HCT116 (cell line): ENCODE results near the gene CEND1. TPM values are rescaled to one million over a fixed set of nuclear protein-coding genes. Genes with fewer than 3 reads are reported as not detected.

ENCODE experiments used
- ATAC-seq: fragments of 200-7000 bp; cut with Tn5 transposase; 2 replicates; pipeline ENCODE4 v1.9.1; 2020; ENCODE audit warnings: mild to moderate bottlenecking, moderate library complexity
- BruUV-seq: library from RNA; stranded (reverse); fragments of 400-500 nt; replicated peaks from 2 replicates; lab custom pipeline; 2021; lab: Mats Ljungman, UMichigan
- CTCF ChIA-PET: fragments of 300-600 bp; sonication (Branson Sonifier 250); formaldehyde crosslinking; loops from one replicate; lab custom pipeline; 2021; ENCODE audit warnings: antibody characterized with exemption; lab: Charles Lee
- POLR2A ChIA-PET: fragments of 300-600, 350-600 bp; sonication (Branson Sonifier 250); formaldehyde crosslinking; loops from one replicate; lab custom pipeline; 2021; ENCODE audit warnings: antibody characterized with exemption; lab: Charles Lee
- RAD21 ChIA-PET, 2 experiments: fragments of 300-600 bp; sonication (Branson Sonifier 250); formaldehyde crosslinking; loops; one replicate each; lab custom pipeline; 2023; ENCODE audit warnings: low total read pairs in 2 of 2; ENCODE audit not compliant: uncharacterized antibody in 2 of 2, unreplicated experiment in 2 of 2, low non-redundant PET in 1 of 2; lab: Charles Lee
- DNase-seq: peaks from one replicate; pipeline ENCODE4 v3.0.0-alpha.2; 2010; ENCODE audit warnings: low read depth, low spot score
- H2AFZ ChIP-seq: fragments of 200-600 bp; shearing (Covaris generic), sonication (generic); 2 replicates; pipeline ENCODE4 v1.6.1; 2017; ENCODE audit warnings: low read depth, mixed run types, mixed read lengths, antibody characterized with exemption, low read length; ENCODE audit not compliant: poor library complexity, severe bottlenecking
- H3K27ac ChIP-seq: 2 replicates; pipeline ENCODE4 v1.5.1; 2012; ENCODE audit warnings: low read depth, low read length
- H3K27me3 ChIP-seq: fragments of 200-600 bp; sonication (generic); 2 replicates; pipeline ENCODE4 v1.6.1; 2016; ENCODE audit warnings: mixed run types, low read length, mixed read lengths; ENCODE audit not compliant: insufficient read depth
- H3K36me3 ChIP-seq, 2 experiments: fragments of 200-500 bp in 1 of 2; fragments of 200-600 bp in 1 of 2; sonication (Bioruptor generic) in 1 of 2; sonication (generic) in 1 of 2; 2 replicates each; pipeline versions ENCODE4 v1.5.1 to v1.6.1; 2014 to 2016; ENCODE audit warnings: low read length in 2 of 2, inconsistent platforms in 1 of 2, mixed read lengths in 1 of 2, mixed run types in 1 of 2; ENCODE audit not compliant: insufficient read depth in 2 of 2, control insufficient read depth in 1 of 2
- H3K4me1 ChIP-seq, 2 experiments: fragments of 200-600 bp in 1 of 2; sonication (generic) in 1 of 2; 2 replicates each; pipeline versions ENCODE4 v1.5.1 to v1.6.1; 2012 to 2017; ENCODE audit warnings: low read length in 2 of 2, inconsistent platforms in 1 of 2, mild to moderate bottlenecking in 1 of 2, mixed read lengths in 1 of 2, mixed run types in 1 of 2, moderate library complexity in 1 of 2; ENCODE audit not compliant: insufficient read depth in 2 of 2, control insufficient read depth in 1 of 2
- H3K4me2 ChIP-seq: fragments of 200-600 bp; sonication (generic); 2 replicates; pipeline ENCODE4 v1.6.1; 2017; ENCODE audit warnings: mixed run types, low read length, mixed read lengths
- H3K4me3 ChIP-seq, 2 experiments: fragments of 200-600 bp in 1 of 2; sonication (generic) in 1 of 2; replicated peaks in 1 of 2; 2 replicates each; pipeline ENCODE4 v1.5.1; 2011 to 2016; ENCODE audit warnings: low read length in 2 of 2, control low read depth in 1 of 2, low read depth in 1 of 2, mild to moderate bottlenecking in 1 of 2, mixed read lengths in 1 of 2, mixed run types in 1 of 2
- H3K79me2 ChIP-seq: fragments of 200-600 bp; sonication (generic); 2 replicates; pipeline ENCODE4 v1.6.1; 2017; ENCODE audit warnings: mild to moderate bottlenecking, mixed run types, low read length, moderate library complexity, mixed read lengths; ENCODE audit not compliant: insufficient read depth
- H3K9ac ChIP-seq: fragments of 200-600 bp; sonication (generic); 2 replicates; pipeline ENCODE4 v1.6.1; 2016; ENCODE audit warnings: low read length, mixed read lengths
- H3K9me2 ChIP-seq: fragments of 200-600 bp; sonication (generic), shearing (Covaris generic); 2 replicates; pipeline ENCODE4 v1.6.1; 2017; ENCODE audit warnings: mixed run types, mild to moderate bottlenecking, moderate library complexity; ENCODE audit not compliant: insufficient read depth
- H3K9me3 ChIP-seq, 2 experiments: fragments of 200-500 bp in 1 of 2; fragments of 200-600 bp in 1 of 2; sonication (Bioruptor generic) in 1 of 2; sonication (generic) in 1 of 2; 2 replicates each; pipeline ENCODE4 v1.6.1; 2014 to 2017; ENCODE audit warnings: low read length in 2 of 2, mixed read lengths in 2 of 2, inconsistent platforms in 1 of 2, low read depth in 1 of 2, mild to moderate bottlenecking in 1 of 2, mixed run types in 1 of 2, moderate library complexity in 1 of 2; ENCODE audit not compliant: control insufficient read depth in 1 of 2, insufficient read depth in 1 of 2
- H4K20me1 ChIP-seq: fragments of 200-600 bp; sonication (generic), shearing (Covaris generic); 2 replicates; pipeline ENCODE4 v1.6.1; 2017; ENCODE audit warnings: mixed run types, mild to moderate bottlenecking, moderate library complexity; ENCODE audit not compliant: insufficient read depth
- CEBPB ChIP-seq: IDR thresholded peaks from 2 replicates; pipeline ENCODE4 v1.6.1; 2012; ENCODE audit warnings: low read depth
- EGR1 ChIP-seq: IDR thresholded peaks from 2 replicates; pipeline ENCODE4 v1.6.1; 2012; ENCODE audit warnings: low read depth
- EZH2phosphoT487 ChIP-seq: fragments of 200-600 bp; IDR thresholded peaks from 2 replicates; pipeline ENCODE4 v1.6.1; 2018; ENCODE audit warnings: antibody characterized with exemption, borderline replicate concordance
- FOSL1 ChIP-seq: IDR thresholded peaks from 2 replicates; pipeline ENCODE4 v1.6.1; 2012; ENCODE audit warnings: low read depth
- POLR2A ChIP-seq: IDR thresholded peaks from 2 replicates; pipeline ENCODE4 v1.7.0; 2011; ENCODE audit warnings: borderline replicate concordance; ENCODE audit not compliant: insufficient read depth, insufficient read length; ENCODE audit errors: extremely low read depth
- POLR2AphosphoS5 ChIP-seq: IDR thresholded peaks from 2 replicates; pipeline ENCODE4 v1.6.1; 2011; ENCODE audit warnings: mild to moderate bottlenecking, low read depth, low read length, moderate library complexity
- RAD21 ChIP-seq: IDR thresholded peaks from 2 replicates; pipeline ENCODE4 v1.6.1; 2012; ENCODE audit warnings: low read depth, mild to moderate bottlenecking
- SRF ChIP-seq: IDR thresholded peaks from 2 replicates; pipeline ENCODE4 v1.6.1; 2012; ENCODE audit warnings: low read depth
- ZNF274 ChIP-seq: fragments of 200-500 bp; sonication (Bioruptor generic); IDR thresholded peaks from 2 replicates; pipeline ENCODE4 v1.6.1; 2014; ENCODE audit warnings: mild to moderate bottlenecking, low read depth, low read length, inconsistent platforms
- intact Hi-C: fragments of 100-400 bp; cut with micrococcal nuclease; formaldehyde crosslinking; loops from 2 replicates; pipeline ENCODE4 v1.10.0; 2022
- total RNA-seq: library from RNA; stranded (reverse); gene quantifications from one replicate; pipeline ENCODE4 v1.2.1, GENCODE V29; 2021; ENCODE audit not compliant: unreplicated experiment
- TF ChIP-seq, protein P1 (sequence below): IDR thresholded peaks from 2 replicates; pipeline ENCODE4 v1.6.1; 2012

The CEND1 gene
- total RNA-seq, 1 experiment from 2014 or later: 0.27 TPM

DNA sequence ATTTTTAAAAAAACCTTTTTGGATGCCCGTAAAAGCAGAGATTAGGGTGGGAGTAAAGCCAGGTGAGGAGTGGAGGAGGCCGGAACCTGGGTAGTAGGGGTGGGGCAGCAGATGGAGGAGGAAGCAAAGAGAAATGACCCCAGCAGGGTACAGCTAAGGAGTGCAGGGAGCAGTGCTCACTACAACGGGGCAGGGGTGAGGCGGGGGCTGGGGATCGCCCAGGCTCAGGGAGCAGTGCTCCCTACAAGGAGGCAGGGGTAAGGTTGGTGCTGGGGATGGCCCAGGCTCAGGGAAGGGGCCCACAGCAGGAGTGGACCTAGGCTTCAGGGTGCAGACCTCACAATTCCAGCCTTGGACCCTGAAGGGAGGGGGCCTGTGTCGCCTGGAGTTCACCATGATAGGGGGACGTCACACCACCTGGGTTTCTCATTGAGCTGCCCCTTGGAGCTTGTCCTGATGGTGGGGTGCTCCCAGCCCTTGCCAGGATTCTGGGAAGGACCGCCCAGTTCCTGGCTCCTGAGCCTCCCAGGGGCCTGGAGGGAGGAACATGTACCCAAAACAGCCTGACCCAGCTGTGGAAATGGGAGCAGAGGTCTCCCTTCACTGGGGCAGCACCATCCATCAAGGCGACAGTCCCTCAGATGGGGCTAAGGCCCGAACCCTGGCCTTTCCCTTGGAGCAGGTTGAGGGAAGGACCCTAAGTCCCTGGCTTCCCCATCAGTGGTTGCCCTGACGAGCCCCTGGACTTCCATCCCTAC lies 26.0 kb upstream of the CEND1 start:
- RAD21 ChIA-PET: no interaction called here
- Histone ChIP-seq H3K4me2 (no peak overlapping the region), H3K9me3 (no peaks in the 10 kb centered on the region), H2AFZ (no peak overlapping the region), H3K9me2 (no peaks in the 10 kb centered on the region), H3K36me3 (peaks cover 18 to 28% of the 10 kb centered on the region in 2 experiments), H3K4me1 (peaks cover 24 to 58% of the 10 kb centered on the region in 2 experiments), H3K79me2 (peaks cover 32% of the 10 kb centered on the region), H3K4me3 (no peak overlapping the region), H4K20me1 (peaks cover 17% of the 10 kb centered on the region; the same call in 1 of the 2 replicates), H3K27me3 (no peaks in the 10 kb centered on the region), H3K27ac (peak overlapping the region; percentile 38; the same call in 1 of the 2 replicates), H3K9ac (no peak overlapping the region)
- DNase-seq: no peak
- CTCF ChIA-PET: no interaction called here
- no peak for ATAC-seq
- no TSS peak for BruUV-seq
- intact Hi-C loops: no loop called here
- TF ChIP-seq RAD21 (no peak), POLR2A (no peak), CEBPB (no peak), FOSL1 (no peak), EGR1 (no peak), EZH2phosphoT487 (no peak), ZNF274 (no peak), POLR2AphosphoS5 (no peak), SRF (no peak)
- TF ChIP-seq, protein P1, sequence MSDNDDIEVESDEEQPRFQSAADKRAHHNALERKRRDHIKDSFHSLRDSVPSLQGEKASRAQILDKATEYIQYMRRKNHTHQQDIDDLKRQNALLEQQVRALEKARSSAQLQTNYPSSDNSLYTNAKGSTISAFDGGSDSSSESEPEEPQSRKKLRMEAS: no peak
- POLR2A ChIA-PET: interaction anchor here (1.1 kb wide), 1 partner anchor 19 kb away, joined by 4 read pairs; no protein-coding TSS in a partner anchor
